ENCODE measurements around the gene ZIC1. TPM values are rescaled to one million over a fixed set of nuclear protein-coding genes. Genes with fewer than 3 reads are reported as not detected.

ZIC1 gene
- polyA plus RNA-seq, 3 donors = 2.7 TPM; not detected in 2

GRCh38 chr3:147392625-147392946, 16.6 kb upstream of the ZIC1 start:
- 5 to 7% (median 6%) methylated on average over 15 of the region's 15 CpGs for WGBS, 3 donors
- H3K27ac ChIP-seq (ENCODE audit: low read depth, low read length) = no peak overlapping the region

- H3K27ac ChIP-seq (ENCODE audit: low read depth, low read length) = no peak overlapping the region
- 5 to 6% (median 6%) methylated on average over 52 to 54 of the region's 54 CpGs for WGBS, 3 donors
These were observed 15.8 kb upstream of the ZIC1 start for GRCh38 chr3:147393261-147393942.

GRCh38 chr3:147393943-147394883, 15.0 kb upstream of the ZIC1 start:
- WGBS, 3 donors = 9 to 11% (median 11%) methylated on average over 31 of the region's 31 CpGs
- no peak overlapping the region for H3K27ac ChIP-seq (ENCODE audit: low read depth, low read length)

GRCh38 chr3:147394884-147395225, 14.3 kb upstream of the ZIC1 start:
- WGBS, 3 donors = 15 to 19% (median 17%) methylated on average over 5 of the region's 5 CpGs
- no peak overlapping the region for H3K27ac ChIP-seq (ENCODE audit: low read depth, low read length)

- whole genome bisulfite sequencing, 3 donors = 3 to 6% (median 5%) methylated on average over 65 of the region's 65 CpGs
These were observed 13.1 kb upstream of the ZIC1 start for GRCh38 chr3:147395899-147396711.

GRCh38 chr3:147396712-147397046, 12.5 kb upstream of the ZIC1 start:
- 4 to 6% (median 4%) methylated on average over 14 to 17 of the region's 17 CpGs for WGBS, 3 donors
- H3K27ac ChIP-seq (ENCODE audit: low read depth, low read length) = no peak overlapping the region

More at GRCh38 chr3:147395899-147396711, 13.1 kb upstream of the ZIC1 start:
- no peak overlapping the region for H3K27ac ChIP-seq (ENCODE audit: low read depth, low read length)

- WGBS, 3 donors = 2 to 7% (median 6%) methylated on average over 34 of the region's 34 CpGs
- H3K27ac ChIP-seq (ENCODE audit: low read depth, low read length) = no peak overlapping the region
These were observed 11.8 kb upstream of the ZIC1 start for GRCh38 chr3:147397155-147397874.

- H3K27ac ChIP-seq (ENCODE audit: low read depth, low read length) = no peak overlapping the region
- 9 to 13% (median 12%) methylated on average over 45 to 46 of the region's 46 CpGs for WGBS, 3 donors
These were observed 11.0 kb upstream of the ZIC1 start for GRCh38 chr3:147397875-147398812.

- 51 to 58% (median 52%) methylated on average over 2 of the region's 2 CpGs for WGBS, 3 donors
- H3K27ac ChIP-seq (ENCODE audit: low read depth, low read length) = no peak overlapping the region
These were observed 10.2 kb upstream of the ZIC1 start for GRCh38 chr3:147398813-147399534.

GRCh38 chr3:147400111-147400510, 9.1 kb upstream of the ZIC1 start:
- H3K27ac ChIP-seq (ENCODE audit: low read depth, low read length) = no peak overlapping the region

- H3K27ac ChIP-seq (ENCODE audit: low read depth, low read length) = no peak overlapping the region
- WGBS, 3 donors = 17 to 33% (median 29%) methylated on average over 1 of the region's 1 CpG
These were observed 8.2 kb upstream of the ZIC1 start for GRCh38 chr3:147400999-147401398.

- H3K27ac ChIP-seq (ENCODE audit: low read depth, low read length) = no peak overlapping the region
- 7 to 28% (median 15%) methylated on average over 1 of the region's 1 CpG for WGBS, 3 donors
These were observed 7.7 kb upstream of the ZIC1 start for GRCh38 chr3:147401421-147401820.

- 17 to 20% (median 19%) methylated on average over 5 of the region's 5 CpGs for WGBS, 3 donors
These were observed 7.0 kb upstream of the ZIC1 start for GRCh38 chr3:147402159-147402558.

GRCh38 chr3:147403511-147403910, 5.7 kb upstream of the ZIC1 start:
- WGBS, 3 donors = 38 to 58% (median 56%) methylated on average over 5 of the region's 5 CpGs
- no peak overlapping the region for H3K27ac ChIP-seq (ENCODE audit: low read depth, low read length)

More at GRCh38 chr3:147402159-147402558, 7.0 kb upstream of the ZIC1 start:
- H3K27ac ChIP-seq (ENCODE audit: low read depth, low read length) = no peak overlapping the region

GRCh38 chr3:147404000-147404799, 5.0 kb upstream of the ZIC1 start:
- H3K27ac ChIP-seq (ENCODE audit: low read depth, low read length) = no peak overlapping the region
- WGBS, 3 donors = 33 to 39% (median 34%) methylated on average over 11 of the region's 11 CpGs

- 9 to 12% (median 11%) methylated on average over 16 of the region's 16 CpGs for WGBS, 3 donors
- H3K27ac ChIP-seq (ENCODE audit: low read depth, low read length) = no peak overlapping the region
These were observed 4.3 kb upstream of the ZIC1 start for GRCh38 chr3:147404800-147405230.
